Prostate gland (tissue), 2 donors: ENCODE measurements around the gene OSBP. TPM values are rescaled to one million over a fixed set of nuclear protein-coding genes. Genes with fewer than 3 reads are reported as not detected.
A peak's percentile ranks its signal among the peaks of the same experiment; 100 is the strongest.
"Not testable (repeated sequence)": the region's sequence is repeated elsewhere in the genome, so short reads cannot be mapped to it uniquely, and the experiment has no call there.

Experiments used
- DNase-seq: peaks from one replicate; pipeline ENCODE4 v3.0.0-alpha.2; 2019; ENCODE audit warnings: low spot score
- H3K27ac ChIP-seq, 2 donors: fragments of 200-600 bp; sonication (generic); 2 replicates each; pipeline ENCODE4 v1.5.1; 2017 to 2019
- H3K27me3 ChIP-seq: fragments of 200-600 bp; sonication (generic); replicated peaks from 2 replicates; pipeline ENCODE4 v1.5.1; 2019; ENCODE audit not compliant: insufficient read depth
- H3K36me3 ChIP-seq, 2 donors: fragments of 200-600 bp; sonication (generic); 1 replicate in 1 of 2; 2 replicates in 1 of 2; pipeline versions ENCODE4 v1.5.1 to v1.8.1; 2017 to 2019
- H3K4me1 ChIP-seq: fragments of 200-600 bp; sonication (generic); replicated peaks from 2 replicates; pipeline ENCODE4 v1.5.1; 2019
- H3K4me3 ChIP-seq, 2 donors: fragments of 200-600 bp; sonication (generic); 2 replicates each; pipeline ENCODE4 v1.5.1; 2017 to 2019
- H3K9me3 ChIP-seq: fragments of 200-600 bp; sonication (generic); 2 replicates; pipeline ENCODE4 v1.5.1; 2017
- POLR2A ChIP-seq: fragments of 450-650 bp; IDR thresholded peaks from one replicate; pipeline ENCODE4 v1.6.1; 2016; ENCODE audit warnings: antibody characterized with exemption, mild to moderate bottlenecking
- POLR2AphosphoS5 ChIP-seq: sonication (generic); formaldehyde crosslinking; IDR thresholded peaks from one replicate; pipeline ENCODE4 v1.6.1; 2017; ENCODE audit warnings: antibody characterized with exemption
- WGBS: methylation state at CpG from one replicate; pipeline ENCODE4 v1.1.5; 2018; 5-methylcytosine and 5-hydroxymethylcytosine counted together
- intact Hi-C: fragments of 100-400 bp; cut with DNase I; formaldehyde crosslinking; loops from one replicate; pipeline ENCODE4 v1.14.2; 2022
- total RNA-seq, 2 donors: library from RNA; depleted of rRNA; stranded (reverse); fragments of >200 nt; gene quantifications; one replicate each; pipeline ENCODE4 v1.1.0, GENCODE V29; 2016
- TF ChIP-seq, protein P1 (sequence below), 4 experiments: fragments of 200-600 bp in 2 of 4; fragments of 450-650 bp in 2 of 4; sonication (generic) in 2 of 4; IDR thresholded peaks; 1 replicate in 3 of 4; 2 replicates in 1 of 4; pipeline ENCODE4 v1.5.1; 2016 to 2019; ENCODE audit warnings: antibody characterized with exemption in 4 of 4, mild to moderate bottlenecking in 2 of 4, moderate library complexity in 2 of 4

The OSBP gene
- total RNA-seq, 2 donors from 2014 or later = 46.1 to 49.0 TPM

DNA sequence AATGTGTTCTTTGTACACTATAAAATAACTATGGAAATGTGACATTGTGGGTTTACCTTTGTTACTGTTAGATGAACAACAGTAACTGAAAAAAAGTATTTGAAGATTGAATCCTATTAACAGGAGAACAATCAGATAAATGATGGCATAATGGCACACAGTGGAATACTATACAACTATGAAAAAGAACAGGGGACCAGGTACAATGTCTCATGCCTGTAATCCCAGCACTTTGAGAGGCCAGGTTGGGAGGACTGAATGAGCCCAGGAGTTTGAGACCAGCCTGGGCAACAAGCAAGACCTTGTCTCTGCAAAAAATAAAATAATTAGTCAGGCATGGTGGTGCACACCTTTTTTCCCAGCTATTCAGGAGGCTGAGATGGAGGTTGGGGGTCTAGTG is 14.4 kb upstream of the OSBP start:
- no peak for DNase-seq
- Histone ChIP-seq H3K4me3 (no peak overlapping the region), H3K9me3 (no peaks in the 10 kb centered on the region), H3K27me3 (no peaks in the 10 kb centered on the region), H3K27ac (no peak overlapping the region), H3K4me1 (no peaks in the 10 kb centered on the region), H3K36me3 (no peaks in the 10 kb centered on the region)
- TF ChIP-seq, protein P1, sequence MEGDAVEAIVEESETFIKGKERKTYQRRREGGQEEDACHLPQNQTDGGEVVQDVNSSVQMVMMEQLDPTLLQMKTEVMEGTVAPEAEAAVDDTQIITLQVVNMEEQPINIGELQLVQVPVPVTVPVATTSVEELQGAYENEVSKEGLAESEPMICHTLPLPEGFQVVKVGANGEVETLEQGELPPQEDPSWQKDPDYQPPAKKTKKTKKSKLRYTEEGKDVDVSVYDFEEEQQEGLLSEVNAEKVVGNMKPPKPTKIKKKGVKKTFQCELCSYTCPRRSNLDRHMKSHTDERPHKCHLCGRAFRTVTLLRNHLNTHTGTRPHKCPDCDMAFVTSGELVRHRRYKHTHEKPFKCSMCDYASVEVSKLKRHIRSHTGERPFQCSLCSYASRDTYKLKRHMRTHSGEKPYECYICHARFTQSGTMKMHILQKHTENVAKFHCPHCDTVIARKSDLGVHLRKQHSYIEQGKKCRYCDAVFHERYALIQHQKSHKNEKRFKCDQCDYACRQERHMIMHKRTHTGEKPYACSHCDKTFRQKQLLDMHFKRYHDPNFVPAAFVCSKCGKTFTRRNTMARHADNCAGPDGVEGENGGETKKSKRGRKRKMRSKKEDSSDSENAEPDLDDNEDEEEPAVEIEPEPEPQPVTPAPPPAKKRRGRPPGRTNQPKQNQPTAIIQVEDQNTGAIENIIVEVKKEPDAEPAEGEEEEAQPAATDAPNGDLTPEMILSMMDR (IDR thresholded peaks at IDR 0.05) = no peak
- intact Hi-C loops = no loop called here

DNA sequence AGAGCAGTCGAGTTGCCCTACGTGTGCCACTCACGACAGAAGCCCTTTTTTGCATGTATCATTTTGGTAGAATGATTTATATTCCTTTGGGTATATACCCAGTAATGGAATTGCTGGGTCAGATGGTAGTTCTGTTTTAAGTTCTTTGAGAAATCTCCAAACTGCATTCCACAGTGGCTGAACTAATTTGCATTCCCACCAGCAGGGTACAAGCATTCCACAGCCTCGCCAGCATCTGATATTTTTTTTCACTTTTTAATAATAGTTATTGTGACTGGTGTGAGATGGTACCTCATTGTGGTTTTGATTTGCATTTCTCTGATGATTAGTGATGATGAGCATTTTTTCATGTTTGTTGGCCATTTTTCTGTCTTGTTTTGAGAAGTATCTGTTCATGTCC is 11.4 kb upstream of the OSBP start:
- H3K4me3 ChIP-seq, H3K36me3 ChIP-seq, H3K27me3 ChIP-seq, H3K4me1 ChIP-seq, H3K27ac ChIP-seq, DNase-seq, H3K9me3 ChIP-seq, intact Hi-C loops: not testable (repeated sequence)
- 90% methylated on average over 4 of the region's 4 CpGs for WGBS

DNA sequence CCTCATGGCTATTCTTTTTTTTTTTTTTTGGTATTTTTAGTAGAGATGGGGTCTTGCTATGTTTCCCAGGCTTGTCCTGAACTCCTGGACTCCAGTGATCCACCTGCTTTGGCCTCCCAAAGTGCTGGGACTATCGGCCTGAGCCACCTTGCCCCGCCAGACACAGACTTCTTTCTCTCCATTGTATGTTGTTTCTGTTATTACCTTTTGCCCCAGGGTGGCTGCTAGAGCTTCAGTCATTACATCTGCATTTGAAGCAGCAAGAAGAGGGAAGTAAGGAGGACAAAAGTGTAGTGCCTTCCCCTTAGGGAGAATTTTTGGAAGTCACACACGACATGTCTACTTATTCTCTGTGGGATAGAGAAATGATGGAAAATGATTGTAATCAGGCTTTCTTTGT is 10.1 kb upstream of the OSBP start:
- H3K36me3 ChIP-seq = no peaks in the 10 kb centered on the region
- no peaks in the 10 kb centered on the region for H3K4me1 ChIP-seq
- 81% methylated on average over 3 of the region's 3 CpGs for WGBS
- no peak overlapping the region for H3K27ac ChIP-seq
- intact Hi-C loops = no loop called here
- no peaks in the 10 kb centered on the region for H3K9me3 ChIP-seq
- TF ChIP-seq POLR2A (no peak), POLR2AphosphoS5 (no peak)
- TF ChIP-seq, protein P1 (IDR thresholded peaks at IDR 0.05) = no peak
- H3K4me3 ChIP-seq = no peak overlapping the region
- H3K27me3 ChIP-seq = no peaks in the 10 kb centered on the region
- no peak for DNase-seq

DNA sequence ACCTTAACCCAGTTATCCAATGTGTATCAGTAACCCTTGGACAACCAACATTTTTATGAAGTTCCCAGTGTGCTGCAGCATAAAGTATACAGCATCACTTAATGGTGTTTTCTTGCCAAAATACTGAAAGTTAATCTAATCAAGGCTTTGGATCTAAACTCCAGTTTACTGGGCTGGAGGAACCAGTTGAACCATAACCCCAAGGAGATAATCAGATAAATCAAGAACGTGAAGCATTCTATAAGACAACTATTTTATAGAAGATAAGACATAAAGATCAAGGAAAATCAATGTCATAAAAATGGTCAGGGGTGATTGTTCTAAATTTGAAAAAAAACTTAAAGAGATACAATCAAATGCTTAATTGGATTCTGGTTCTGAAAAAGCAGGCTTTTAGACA is 2.3 kb upstream of the OSBP start:
- 12% methylated on average over 1 of the region's 1 CpG for WGBS
- Histone ChIP-seq H3K36me3 (no peaks in the 10 kb centered on the region), H3K4me1 (peaks cover 6% of the 10 kb centered on the region), H3K27me3 (no peaks in the 10 kb centered on the region), H3K9me3 (no peaks in the 10 kb centered on the region), H3K4me3 (no peak overlapping the region), H3K27ac (peak overlapping the region in 1 of 2 donors; percentile 91)
- no peak for DNase-seq
- TF ChIP-seq POLR2A (no peak), POLR2AphosphoS5 (peak; percentile 17)
- intact Hi-C loops = no loop called here

DNA sequence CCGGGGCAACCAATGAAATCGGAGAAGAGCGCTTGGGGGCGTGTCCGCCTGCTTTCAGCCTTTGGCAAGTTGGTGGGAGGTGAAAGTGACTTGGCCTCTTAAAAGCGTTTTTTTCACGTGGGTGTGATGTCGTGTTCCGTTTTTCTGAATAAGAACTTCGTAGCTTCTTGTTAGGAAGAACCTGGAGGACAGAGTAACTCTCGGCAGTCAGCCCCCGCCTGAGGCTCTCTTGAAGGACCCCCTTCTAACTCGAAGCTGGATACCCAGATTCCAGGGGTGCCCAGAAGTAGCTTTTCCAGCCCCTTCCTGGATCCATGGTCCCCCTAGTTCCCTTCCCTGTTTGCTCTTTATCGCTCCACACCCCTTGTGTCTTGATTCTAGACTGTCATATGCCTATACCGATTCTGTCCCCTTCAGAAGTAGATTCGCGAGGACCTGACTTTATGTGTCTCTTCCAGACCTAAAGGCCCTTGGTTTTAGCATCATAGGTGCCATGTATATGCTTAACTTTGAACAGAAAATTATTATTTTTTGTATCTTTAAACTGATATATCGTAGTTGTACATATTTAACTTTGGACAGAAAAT is 915 bp upstream of the OSBP start:
- no peaks in the 10 kb centered on the region for H3K27me3 ChIP-seq
- peak overlapping the region; percentile 91 to 95 for H3K27ac ChIP-seq
- peak overlapping the region; percentile 32 to 40 for H3K4me3 ChIP-seq
- TF ChIP-seq POLR2AphosphoS5 (no peak), POLR2A (peak; percentile 39)
- H3K36me3 ChIP-seq = no peaks in the 10 kb centered on the region
- 9% methylated on average over 18 of the region's 18 CpGs for WGBS
- DNase-seq = no peak
- intact Hi-C loops = loop anchor here (1.0 kb wide), 2 partner anchors 53 to 65 kb away; partner anchors contain the start of gene PATL1
- H3K9me3 ChIP-seq = no peaks in the 10 kb centered on the region
- peaks cover 8% of the 10 kb centered on the region for H3K4me1 ChIP-seq

DNA sequence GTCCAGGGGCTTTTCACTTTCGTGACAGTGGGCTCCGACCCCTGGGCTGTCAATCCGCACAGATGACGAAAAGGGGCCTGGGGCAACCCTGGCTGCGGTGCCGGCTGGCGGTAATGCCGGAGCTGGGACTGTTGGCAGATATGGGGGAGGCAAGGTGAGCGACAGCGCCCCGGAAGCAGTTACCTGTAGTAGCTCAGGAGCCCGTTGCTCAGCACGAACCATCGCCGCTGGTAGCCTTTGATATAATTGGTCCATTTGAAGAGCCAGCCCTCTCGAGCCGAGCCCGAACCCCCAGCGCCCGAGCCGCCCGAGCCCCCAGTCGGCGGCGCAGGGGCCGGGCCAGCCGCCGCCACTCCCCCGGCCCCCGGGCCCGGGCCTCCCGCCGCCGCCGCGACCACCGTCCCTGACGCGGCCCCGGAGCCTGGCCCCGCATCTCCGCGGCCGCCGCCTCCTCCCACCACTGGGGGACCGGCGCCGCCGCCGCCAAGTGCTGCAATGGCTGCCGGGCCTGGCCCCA is 396 bp downstream of the OSBP start:
- H3K27ac ChIP-seq = peak overlapping the region; percentile 88 to 92
- WGBS = under 1% methylated on average over 39 of the region's 51 CpGs
- TF ChIP-seq, protein P1 (IDR thresholded peaks at IDR 0.05) = peak in 2 of 4 experiments; percentile 15 to 40
- TF ChIP-seq POLR2A = no peak
- no peaks in the 10 kb centered on the region for H3K36me3 ChIP-seq
- H3K4me3 ChIP-seq = peak overlapping the region; percentile 60 to 84
- intact Hi-C loops = no loop called here
- peak; percentile 43 for DNase-seq
- no peaks in the 10 kb centered on the region for H3K9me3 ChIP-seq
- no peaks in the 10 kb centered on the region for H3K27me3 ChIP-seq
- peaks cover 8% of the 10 kb centered on the region for H3K4me1 ChIP-seq
